ENCODE data around the gene SOS2. TPM values are rescaled to one million over a fixed set of nuclear protein-coding genes. Genes with fewer than 3 reads are reported as not detected.

Gene SOS2
- total and polyA plus RNA-seq, 2 donors (not counting 3 experiments of a cell fraction or from before 2014, with no cell fraction given), result 6.7 to 21.3 TPM

GRCh38 chr14:50084666-50085065, 146.7 kb downstream of the SOS2 start:
- H3K27ac ChIP-seq (ENCODE audit: insufficient read depth, low read depth, low read length), result no peak overlapping the region
- no peaks in the 10 kb centered on the region for H3K9me1 ChIP-seq (replicated peaks; ENCODE audit: control insufficient read depth, extremely low read depth, insufficient read depth, low read length)
- H3K9ac ChIP-seq (replicated peaks; ENCODE audit: extremely low read depth, insufficient read depth, low read length), result no peak overlapping the region
- intact Hi-C loops (cut with micrococcal nuclease), result no loop called here
- POLR2A ChIA-PET, result no interaction called here
- H4K20me1 ChIP-seq (replicated peaks; ENCODE audit: control insufficient read depth, extremely low read depth, insufficient read depth, low read length), result no peaks in the 10 kb centered on the region
- no peak overlapping the region for H3K4me3 ChIP-seq (replicated peaks in 1 of 3; ENCODE audit: insufficient read depth in 1 of 3, low read depth in 1 of 3, low read length in 3 of 3)
- H3K27me3 ChIP-seq (ENCODE audit: control insufficient read depth in 2 of 2, insufficient read depth in 2 of 2, low read length in 2 of 2), result no peaks in the 10 kb centered on the region
- dilution Hi-C loops (cut with MboI; ENCODE audit: extremely low pct_ligation_motif_present, low sequenced_read_pairs), result no loop called here
- TF ChIP-seq POLR2A (IDR thresholded peaks at IDR 0.05; ENCODE audit: low read depth, low read length) (no peak), MAX (IDR thresholded peaks at IDR 0.05; ENCODE audit: insufficient read depth, insufficient read length) (no peak), POLR2AphosphoS5 (IDR thresholded peaks at IDR 0.05; ENCODE audit: insufficient read depth, low read depth, low read length) (no peak), EZH2 (IDR thresholded peaks at IDR 0.05; ENCODE audit: borderline replicate concordance, low read depth, low read length, severe bottlenecking) (no peak)
- no peak overlapping the region for H3K4me2 ChIP-seq (ENCODE audit: insufficient read depth, low read length)
- H3K79me2 ChIP-seq (ENCODE audit: control insufficient read depth, insufficient read depth, low read length), result no peaks in the 10 kb centered on the region
- H3K9me3 ChIP-seq (replicated peaks; ENCODE audit: control insufficient read depth, insufficient read depth, low read length), result no peaks in the 10 kb centered on the region
- no TSS peak for BruUV-seq (replicated peaks)
- H3K4me1 ChIP-seq (ENCODE audit: control insufficient read depth, extremely low read depth, insufficient read depth, low read length), result no peaks in the 10 kb centered on the region
- CTCF ChIA-PET, result no interaction called here
- DNase-seq (ENCODE audit: low read depth, low spot score), result no peak
- no peaks in the 10 kb centered on the region for H3K36me3 ChIP-seq (ENCODE audit: control insufficient read depth in 2 of 2, extremely low read depth in 1 of 2, insufficient read depth in 2 of 2, low read length in 2 of 2)
- no peak for FAIRE-seq
- H2AFZ ChIP-seq (ENCODE audit: low read depth, low read length), result no peak overlapping the region

GRCh38 chr14:50083467-50084337, 147.7 kb downstream of the SOS2 start:
- no TSS peak for BruUV-seq (replicated peaks)
- DNase-seq (ENCODE audit: low read depth, low spot score), result no peak

More at GRCh38 chr14:50083467-50084337, 147.7 kb downstream of the SOS2 start:
- no peak overlapping the region for H3K27ac ChIP-seq (ENCODE audit: insufficient read depth, low read depth, low read length)
- POLR2A ChIA-PET, result no interaction called here
- H2AFZ ChIP-seq (ENCODE audit: low read depth, low read length), result no peak overlapping the region
- H3K9me1 ChIP-seq (replicated peaks; ENCODE audit: control insufficient read depth, extremely low read depth, insufficient read depth, low read length), result no peaks in the 10 kb centered on the region
- TF ChIP-seq EZH2 (IDR thresholded peaks at IDR 0.05; ENCODE audit: borderline replicate concordance, low read depth, low read length, severe bottlenecking) (no peak), MYC (IDR thresholded peaks at IDR 0.05; ENCODE audit: low read depth, low read length) (no peak), POLR2AphosphoS5 (IDR thresholded peaks at IDR 0.05; ENCODE audit: insufficient read depth, low read depth, low read length) (no peak), GATA2 (IDR thresholded peaks at IDR 0.05; ENCODE audit: insufficient read depth, insufficient read length, low read depth, low read length) (no peak), CTCF (IDR thresholded peaks at IDR 0.05; ENCODE audit: extremely low read depth in 1 of 2, insufficient read depth in 1 of 2, low read depth in 1 of 2, low read length in 2 of 2) (no peak), MAX (IDR thresholded peaks at IDR 0.05; ENCODE audit: insufficient read depth, insufficient read length) (no peak), JUN (IDR thresholded peaks at IDR 0.05; ENCODE audit: borderline replicate concordance, insufficient read depth, insufficient read length, low read depth) (no peak), POLR2A (IDR thresholded peaks at IDR 0.05; ENCODE audit: low read depth, low read length) (no peak), FOS (IDR thresholded peaks at IDR 0.05; ENCODE audit: borderline replicate concordance, insufficient read depth, low read length) (no peak)
- no peaks in the 10 kb centered on the region for H3K79me2 ChIP-seq (ENCODE audit: control insufficient read depth, insufficient read depth, low read length)
- no peaks in the 10 kb centered on the region for H3K9me3 ChIP-seq (replicated peaks; ENCODE audit: control insufficient read depth, insufficient read depth, low read length)
- H3K4me3 ChIP-seq (replicated peaks in 1 of 3; ENCODE audit: insufficient read depth in 1 of 3, low read depth in 1 of 3, low read length in 3 of 3), result no peak overlapping the region
- H4K20me1 ChIP-seq (replicated peaks; ENCODE audit: control insufficient read depth, extremely low read depth, insufficient read depth, low read length), result no peaks in the 10 kb centered on the region
- FAIRE-seq, result no peak
- no peak overlapping the region for H3K4me2 ChIP-seq (ENCODE audit: insufficient read depth, low read length)
- no peaks in the 10 kb centered on the region for H3K4me1 ChIP-seq (ENCODE audit: control insufficient read depth, extremely low read depth, insufficient read depth, low read length)
- dilution Hi-C loops (cut with MboI; ENCODE audit: extremely low pct_ligation_motif_present, low sequenced_read_pairs) (no loop called here), intact Hi-C loops (cut with micrococcal nuclease) (no loop called here)
- CTCF ChIA-PET, result interaction anchor here (1.2 to 1.8 kb wide), 2 partner anchors 22 to 218 kb away, joined by 4 read pairs; no protein-coding TSS in a partner anchor
- no peak overlapping the region for H3K9ac ChIP-seq (replicated peaks; ENCODE audit: extremely low read depth, insufficient read depth, low read length)
- H3K27me3 ChIP-seq (ENCODE audit: control insufficient read depth in 2 of 2, insufficient read depth in 2 of 2, low read length in 2 of 2), result no peaks in the 10 kb centered on the region
- H3K36me3 ChIP-seq (ENCODE audit: control insufficient read depth in 2 of 2, extremely low read depth in 1 of 2, insufficient read depth in 2 of 2, low read length in 2 of 2), result no peaks in the 10 kb centered on the region
